Mesenteric fat pad (tissue), 1 donor: ENCODE data around the gene CHADL. TPM values are rescaled to one million over a fixed set of nuclear protein-coding genes. Genes with fewer than 3 reads are reported as not detected.

Experiments used
- DNase-seq: peaks from one replicate; pipeline ENCODE4 v3.0.0-alpha.2; 2020; ENCODE audit warnings: low spot score
- total RNA-seq: library from RNA; stranded (reverse); fragmentation: NEBNext Ultra II Directional; extraction: Animal tissue kit (Norgen Biotek cat#: 25700); gene quantifications from one replicate; pipeline ENCODE4 v1.2.1, GENCODE V29; 2021
- donor health status: DM: yes; HTN: yes; CAD: no.

CHADL gene
- total RNA-seq, 1 donor from 2014 or later: 2.9 TPM

DNA sequence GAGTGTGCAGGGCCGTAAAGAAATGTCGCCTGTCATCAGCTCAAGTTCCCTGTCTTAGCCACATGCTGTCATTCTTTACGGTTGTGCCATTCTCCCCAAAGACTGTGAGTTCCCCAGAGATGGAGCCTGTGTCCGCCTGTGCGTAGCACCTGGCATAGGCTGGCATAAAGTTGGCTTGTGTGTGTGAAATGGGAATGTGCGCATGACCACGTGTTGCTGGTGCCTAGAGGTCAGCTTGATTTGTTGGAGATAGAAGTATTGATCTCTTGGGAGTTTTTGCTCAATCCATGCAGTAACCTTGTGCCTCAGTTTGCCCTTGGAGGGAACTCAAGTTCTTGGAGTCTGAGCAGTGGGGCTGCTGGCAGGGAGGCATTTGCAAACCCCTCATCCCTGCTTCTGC is 9.4 kb downstream of the CHADL start:
- no peak for DNase-seq

DNA sequence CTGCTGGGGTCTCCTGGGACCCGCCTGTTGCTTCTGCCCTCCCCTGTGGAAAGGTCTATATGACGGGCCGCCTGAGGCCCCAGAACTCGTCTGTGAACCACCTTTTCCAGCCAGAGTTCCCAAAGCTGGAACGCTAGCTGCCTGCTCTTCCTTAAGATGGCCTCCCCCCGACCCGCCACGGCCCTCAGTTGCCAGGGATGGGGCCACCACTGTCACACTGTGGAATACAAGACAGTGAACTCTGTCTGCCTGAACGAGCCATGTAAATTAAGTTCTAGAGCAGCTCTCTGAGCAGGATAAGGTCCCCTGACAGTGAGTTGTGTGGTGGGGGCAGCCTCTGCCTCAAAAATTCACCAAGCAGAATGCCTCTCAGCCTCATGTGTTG is 10.3 kb downstream of the CHADL start:
- no peak for DNase-seq

DNA sequence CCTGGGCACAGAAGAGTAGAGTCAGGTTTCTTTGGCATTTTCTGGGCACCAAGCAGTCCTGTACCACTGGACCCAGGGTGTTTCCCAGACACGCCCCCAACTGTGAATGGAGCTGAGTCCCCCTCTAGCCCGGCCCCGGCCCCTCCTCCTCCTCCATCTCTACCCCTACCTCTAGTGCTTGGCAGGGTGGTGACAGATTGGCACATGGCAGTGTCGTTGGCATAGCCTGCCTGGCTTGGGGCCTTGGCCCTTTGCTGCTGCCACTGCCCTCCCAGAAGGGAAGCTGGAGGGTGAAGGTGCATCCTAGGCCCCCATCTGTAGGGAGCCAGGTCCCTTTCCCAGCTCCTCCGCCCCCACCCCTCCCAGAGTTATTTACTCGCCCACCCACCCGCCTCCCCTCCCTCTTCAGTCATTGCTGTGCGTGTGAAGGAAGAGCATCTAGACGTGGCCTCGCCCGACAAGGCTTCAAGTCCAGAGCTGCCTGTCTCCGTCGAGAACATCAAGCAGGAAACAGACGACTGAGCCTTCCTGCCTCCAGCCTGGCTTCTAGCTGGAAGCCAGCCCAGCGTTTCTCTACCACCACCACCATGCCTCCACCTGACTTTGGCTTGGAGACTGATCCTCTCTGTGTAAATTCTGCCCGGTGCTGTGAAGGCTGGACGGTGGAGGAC is 10.9 kb downstream of the CHADL start:
- no peak for DNase-seq

DNA sequence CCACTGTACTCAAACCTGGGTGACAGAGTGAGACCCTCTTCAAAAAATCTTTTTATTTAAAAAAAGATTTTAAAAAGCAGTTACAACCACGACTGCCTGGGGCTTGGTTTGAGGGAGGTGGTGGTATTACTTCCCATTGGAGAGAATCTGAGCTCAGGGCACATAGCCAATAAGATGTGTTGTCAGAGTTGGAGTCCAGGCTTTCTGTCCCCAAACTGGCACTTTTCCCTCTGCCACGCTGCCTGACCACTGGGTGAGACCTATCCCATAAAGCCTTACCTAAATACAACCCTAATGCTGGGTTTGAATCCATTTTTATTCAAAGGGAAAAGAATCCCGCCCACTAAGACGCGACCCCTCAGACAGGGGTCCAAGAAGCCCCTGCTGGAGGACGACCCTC is 11.5 kb downstream of the CHADL start:
- DNase-seq: no peak

DNA sequence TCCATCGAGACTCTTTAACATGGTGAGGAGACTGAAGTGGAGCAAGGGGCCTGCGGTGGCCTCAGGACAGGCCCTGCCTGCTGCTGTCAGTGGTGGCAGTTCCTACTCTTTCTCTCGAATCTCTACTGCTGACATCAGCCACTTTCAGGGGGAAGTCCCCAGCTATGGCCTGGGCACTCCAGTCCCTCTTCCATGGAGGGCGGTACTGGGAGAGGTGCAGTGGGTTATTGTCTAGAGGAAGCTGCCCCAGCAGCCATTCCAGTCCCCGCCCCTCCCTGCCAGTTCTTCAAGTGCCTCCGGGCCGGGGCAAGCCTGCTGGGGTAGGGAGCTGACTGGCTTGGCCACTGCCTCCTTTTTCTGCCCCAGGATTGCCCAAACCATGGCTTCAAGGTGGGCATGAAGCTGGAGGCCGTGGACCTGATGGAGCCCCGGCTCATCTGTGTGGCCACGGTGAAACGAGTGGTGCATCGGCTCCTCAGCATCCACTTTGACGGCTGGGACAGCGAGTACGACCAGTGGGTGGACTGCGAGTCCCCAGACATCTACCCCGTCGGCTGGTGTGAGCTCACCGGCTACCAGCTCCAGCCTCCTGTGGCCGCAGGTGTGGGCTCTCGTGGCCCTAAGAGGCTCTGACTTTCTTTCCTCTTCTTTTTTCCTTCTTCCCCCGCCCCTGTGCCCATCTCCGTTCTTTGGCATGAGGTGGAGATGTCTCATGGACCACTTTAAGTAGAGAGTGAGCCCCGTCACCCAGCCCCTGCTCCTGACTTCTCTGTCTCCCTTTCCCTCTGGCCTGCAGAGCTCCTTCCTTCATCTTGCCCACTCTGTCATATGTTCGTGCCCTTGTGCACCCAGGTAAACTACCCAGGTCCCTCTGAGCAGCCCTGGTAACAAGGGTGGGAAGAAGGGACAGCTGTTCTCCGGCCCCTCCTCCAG is 13.7 kb downstream of the CHADL start:
- DNase-seq: no peak

DNA sequence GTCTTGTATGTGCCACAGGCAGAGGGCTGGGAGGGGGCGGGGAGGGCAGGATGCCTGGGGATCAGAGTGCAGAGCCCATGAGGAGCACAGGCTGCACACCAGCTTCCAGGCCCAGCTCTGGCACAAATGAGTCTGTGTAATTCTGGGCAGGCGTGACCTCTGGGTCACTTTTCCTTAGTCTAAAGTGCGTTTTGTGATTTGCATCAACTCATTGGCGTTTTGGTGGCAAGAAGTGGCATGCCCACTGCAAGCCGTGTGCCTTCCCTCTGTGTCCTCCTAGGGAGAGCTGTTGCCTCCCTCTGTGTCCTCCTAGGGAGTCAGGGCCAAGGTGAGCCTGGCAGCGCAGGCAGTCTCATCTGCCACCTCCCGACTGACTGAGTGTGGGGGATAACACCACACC is 17.2 kb downstream of the CHADL start:
- DNase-seq: no peak

DNA sequence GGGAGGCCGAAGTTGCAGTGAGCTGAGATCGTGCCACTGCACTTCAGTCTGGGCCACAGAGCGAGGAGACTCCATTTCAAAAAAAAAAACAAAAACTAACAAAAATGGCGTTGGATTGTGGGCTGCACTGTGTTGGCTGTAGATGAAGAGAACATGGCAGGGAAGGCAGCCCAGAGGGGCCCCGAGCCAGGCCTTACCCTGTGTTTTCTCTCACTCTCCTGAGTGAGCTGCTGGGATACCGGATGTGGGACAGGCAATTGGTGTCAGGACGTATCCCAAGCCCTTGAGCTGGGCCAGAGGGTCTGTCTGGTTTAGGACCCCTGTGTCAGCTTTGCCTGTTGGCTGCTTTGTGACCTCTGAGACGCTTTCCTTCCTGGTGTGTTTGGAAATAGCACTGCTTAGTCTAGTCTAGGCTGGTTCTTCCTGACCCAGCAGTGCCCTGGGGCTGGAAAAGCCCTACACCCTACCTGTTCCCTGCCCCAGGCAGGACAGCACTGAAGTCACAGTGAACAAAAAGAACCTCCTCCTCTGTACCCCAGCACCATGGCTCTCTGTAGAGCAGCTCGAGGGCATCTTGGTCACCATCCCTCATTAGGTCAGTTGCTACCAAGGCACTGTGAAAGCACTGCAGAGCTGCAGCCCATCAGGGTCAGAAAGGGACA is 17.8 kb downstream of the CHADL start:
- no peak for DNase-seq

DNA sequence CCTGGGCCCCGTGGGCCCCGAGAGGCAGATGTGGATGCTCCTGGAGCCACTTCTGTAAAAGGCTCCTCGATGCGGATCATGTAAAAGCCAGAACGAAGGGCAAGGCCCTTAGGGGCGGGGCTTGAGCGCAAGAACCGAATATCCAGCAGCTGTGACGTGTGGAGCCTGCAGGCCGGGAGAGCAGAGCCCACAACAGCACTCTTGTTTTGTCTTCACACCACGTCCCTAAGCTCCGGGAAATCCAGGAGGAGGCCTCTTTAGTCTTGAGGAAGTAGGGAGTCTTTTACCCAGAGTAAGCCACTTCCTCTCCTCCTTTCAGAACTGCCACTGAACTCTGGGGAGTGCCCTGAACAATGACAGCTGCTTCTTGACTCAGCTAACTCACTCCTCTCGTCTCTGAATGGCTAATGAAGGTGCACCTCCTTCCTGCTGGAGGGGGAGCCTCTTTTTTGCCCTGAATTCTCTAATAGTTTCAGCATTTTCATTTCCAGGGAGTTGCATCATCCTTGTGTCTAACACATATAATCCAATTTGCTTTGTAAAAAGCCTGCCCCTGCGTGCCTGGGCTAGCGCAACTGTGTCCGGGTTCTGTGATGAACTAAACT is 23.1 kb downstream of the CHADL start:
- DNase-seq: no peak

DNA sequence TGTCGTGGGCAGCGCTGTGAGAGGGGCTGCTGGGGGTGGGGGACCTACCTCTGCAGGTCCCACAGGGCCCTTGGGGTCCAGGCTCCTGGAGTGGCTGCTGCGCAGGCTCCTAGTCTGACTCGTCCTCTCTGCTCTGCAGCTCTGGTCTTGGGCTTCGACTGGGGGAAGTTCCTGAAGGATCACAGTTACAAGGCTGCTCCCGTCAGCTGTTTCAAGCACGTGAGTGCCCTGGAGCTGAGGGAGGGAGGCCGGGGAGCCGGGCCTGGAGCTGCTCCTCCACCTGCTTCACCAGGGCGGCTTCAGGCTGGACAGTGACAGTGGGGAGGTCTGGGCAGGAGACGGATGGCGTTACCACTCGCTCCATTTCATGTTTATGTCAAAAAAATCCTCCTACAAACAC is 23.7 kb downstream of the CHADL start:
- no peak for DNase-seq

DNA sequence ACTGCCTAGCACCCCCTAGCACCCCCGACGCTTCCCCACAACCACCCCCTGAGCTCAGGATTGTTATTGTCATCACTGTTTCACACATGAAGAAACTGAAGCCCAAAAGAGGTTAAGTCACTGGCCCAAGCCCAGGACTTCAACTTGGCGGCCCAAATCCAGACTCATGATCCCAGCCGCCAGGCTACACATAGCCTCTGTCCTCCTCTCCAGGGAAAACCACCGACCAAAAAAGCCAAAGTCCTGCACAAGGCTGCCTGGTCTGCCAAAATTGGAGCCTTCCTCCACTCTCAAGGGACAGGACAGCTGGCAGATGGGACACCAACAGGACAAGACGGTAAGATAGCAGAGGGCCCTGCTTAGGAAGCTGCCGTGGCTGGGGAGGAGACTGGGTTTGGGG is 24.8 kb downstream of the CHADL start:
- no peak for DNase-seq

DNA sequence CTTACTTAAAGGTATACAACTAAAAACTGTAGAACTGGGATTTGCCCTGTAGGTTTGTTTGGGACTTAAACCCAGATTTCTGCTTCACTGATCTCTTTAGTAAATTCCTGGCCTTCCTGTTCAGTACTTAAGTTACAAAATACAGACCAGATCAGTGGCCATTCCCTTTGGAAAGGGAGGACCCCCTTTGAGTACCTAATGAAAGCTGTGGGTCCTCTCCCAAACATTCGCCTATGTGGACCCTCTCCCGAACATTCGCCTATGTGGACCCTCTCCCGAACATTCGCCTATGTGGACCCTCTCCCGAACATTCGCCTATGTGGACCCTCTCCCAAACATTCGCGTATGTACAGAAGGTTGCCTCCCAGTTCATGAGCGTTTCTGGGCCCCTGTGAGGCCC is 25.3 kb downstream of the CHADL start:
- DNase-seq: no peak

DNA sequence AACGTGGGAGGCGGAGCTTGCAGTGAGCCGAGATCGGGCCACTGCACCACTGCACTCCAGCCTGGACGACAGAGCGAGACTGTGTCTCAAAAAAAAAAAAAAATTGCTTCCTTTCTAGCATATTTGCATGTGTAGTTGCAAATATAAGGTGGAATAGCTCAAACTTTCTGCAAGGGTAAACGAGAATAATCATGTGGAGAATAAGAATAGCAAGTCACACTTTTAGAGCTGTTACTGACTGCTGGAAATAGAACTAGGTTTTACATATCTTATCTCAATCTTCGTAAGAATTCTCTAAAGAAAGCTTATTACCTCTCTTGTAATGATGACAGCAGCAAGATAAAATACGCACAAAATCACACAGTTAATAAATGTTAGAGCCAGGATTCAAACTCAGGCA is 34.0 kb downstream of the CHADL start:
- DNase-seq: no peak

DNA sequence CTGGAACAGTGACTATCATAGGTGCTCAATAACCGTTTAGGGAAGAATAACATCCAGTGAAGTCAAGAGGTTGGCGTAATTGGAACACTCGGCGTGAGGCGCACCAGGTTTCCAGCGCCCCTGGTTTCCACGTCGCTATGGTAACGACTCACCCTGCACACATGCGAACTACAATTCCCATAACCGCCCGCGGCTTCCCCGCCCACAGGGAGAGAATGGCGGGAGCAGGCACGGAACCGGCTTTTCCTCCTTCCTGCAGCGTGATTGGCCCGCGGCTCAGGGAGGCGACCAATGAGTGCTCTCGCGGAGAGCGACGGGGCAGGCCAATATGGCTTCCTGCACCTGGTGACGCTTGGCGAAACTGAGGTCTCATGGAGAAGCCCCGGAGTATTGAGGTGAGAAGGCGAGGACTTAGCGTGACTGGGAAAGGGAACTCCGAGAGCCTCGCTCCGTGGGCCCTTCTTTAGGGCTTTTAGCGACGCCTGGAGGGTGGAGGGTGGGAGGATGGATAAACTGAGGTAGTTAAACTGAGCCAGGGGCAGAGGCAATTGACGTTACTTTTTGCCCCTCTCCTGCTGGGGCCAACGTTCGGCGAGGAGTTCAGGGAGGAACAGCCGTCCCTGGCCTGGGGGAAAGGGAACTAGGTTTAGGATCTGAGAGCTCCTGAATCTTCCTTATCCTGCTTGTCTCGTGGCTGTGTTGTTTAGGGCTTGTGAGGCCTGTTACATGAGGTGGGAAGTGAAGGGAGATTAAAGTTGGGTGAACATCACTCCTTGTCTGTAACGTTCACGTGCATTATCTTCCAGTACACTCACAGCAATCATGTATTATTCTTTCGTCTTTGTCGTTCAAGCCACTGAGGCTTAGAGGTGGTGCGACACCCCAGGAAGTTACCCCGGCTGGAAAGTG is 35.5 kb downstream of the CHADL start, which contains the start of gene L3MBTL2:
Gene L3MBTL2, plus strand, starts transcription at position 321 of the 909 bp plus-strand sequence. Its CDS starts 51 bp downstream, at position 372.
- DNase-seq: peak; percentile 98

DNA sequence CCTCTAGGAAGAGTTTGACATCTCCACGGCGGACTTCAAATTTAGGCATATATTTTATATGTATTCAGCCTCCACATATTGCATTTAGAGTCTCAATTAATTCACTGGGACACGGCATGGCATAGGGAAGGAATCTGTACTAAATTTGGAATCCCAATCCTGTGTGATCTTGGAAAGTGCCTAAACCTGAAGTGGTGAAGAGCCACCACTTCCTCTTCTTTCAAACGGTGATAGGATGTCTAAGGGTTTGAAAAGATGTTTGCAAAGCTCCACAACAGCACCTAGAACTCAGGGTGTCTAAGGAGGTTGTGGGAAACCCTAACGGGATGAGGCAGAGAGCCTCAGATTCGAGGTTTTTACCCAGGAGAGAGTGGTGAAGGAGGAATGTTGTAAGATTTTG is 36.7 kb downstream of the CHADL start:
- DNase-seq: no peak

DNA sequence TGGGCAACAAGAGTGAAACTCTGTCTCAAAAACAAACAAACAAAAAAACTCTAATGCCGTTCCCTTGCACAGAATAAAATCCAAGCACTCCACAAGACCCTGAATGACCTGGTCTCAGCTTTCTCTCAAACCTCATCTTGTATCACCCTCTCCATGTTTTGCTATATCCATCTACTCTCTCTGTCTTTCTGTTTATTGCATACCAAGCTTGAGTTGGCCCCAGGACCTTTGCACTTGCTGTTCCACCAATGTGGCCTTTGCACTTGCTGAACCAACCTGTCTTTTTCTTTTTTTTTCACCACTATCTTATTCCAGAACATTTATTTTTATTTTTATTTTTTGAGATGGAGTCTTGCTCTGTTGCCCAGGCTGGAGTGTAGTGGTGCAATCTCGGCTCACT is 37.6 kb downstream of the CHADL start:
- no peak for DNase-seq

DNA sequence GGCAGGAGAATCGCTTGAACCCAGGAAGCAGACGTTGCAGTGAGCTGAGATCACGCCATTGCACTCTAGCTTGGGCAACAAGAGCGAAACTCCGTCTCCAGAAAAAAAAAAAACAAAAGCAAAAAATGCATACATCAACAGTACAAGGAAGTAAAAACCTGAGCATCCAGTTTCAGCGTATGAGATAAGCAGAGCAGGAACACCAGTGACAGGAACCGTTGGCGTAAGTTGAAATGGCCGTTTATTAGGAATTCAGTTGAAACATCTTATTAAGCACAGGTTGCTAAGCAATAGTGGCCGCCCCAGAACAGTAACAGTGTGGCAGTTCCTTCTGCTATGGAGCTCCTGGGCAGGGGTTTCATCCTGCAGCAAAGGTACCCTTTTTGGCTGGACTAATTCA is 39.6 kb downstream of the CHADL start:
- DNase-seq: no peak

DNA sequence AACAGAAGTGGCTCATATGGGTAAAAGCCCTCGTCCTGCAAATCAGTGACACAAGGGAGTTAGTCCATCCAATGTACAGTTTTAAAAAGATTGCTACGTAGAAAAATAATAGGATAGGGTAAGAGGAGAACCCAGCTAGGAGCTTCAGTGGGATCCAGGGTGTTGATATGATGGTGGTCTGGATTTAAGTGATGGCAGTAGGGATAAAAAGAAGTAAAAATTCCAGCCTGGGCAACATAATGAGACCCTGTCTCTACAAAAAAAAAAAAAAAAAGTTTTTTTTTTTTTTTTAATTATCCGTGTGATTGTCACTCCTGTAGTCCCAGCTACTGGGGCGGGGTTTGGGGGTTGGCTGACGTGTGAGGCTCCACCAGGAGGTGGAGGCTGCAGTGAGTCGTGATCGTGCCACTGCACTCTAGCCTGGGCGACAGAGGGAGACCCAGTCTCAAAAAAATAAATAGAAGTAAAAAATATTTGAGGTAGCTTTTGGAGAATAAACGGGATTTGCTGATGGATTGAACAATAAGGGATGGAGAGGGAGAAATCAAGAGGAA is 42.6 kb downstream of the CHADL start:
- DNase-seq: no peak

DNA sequence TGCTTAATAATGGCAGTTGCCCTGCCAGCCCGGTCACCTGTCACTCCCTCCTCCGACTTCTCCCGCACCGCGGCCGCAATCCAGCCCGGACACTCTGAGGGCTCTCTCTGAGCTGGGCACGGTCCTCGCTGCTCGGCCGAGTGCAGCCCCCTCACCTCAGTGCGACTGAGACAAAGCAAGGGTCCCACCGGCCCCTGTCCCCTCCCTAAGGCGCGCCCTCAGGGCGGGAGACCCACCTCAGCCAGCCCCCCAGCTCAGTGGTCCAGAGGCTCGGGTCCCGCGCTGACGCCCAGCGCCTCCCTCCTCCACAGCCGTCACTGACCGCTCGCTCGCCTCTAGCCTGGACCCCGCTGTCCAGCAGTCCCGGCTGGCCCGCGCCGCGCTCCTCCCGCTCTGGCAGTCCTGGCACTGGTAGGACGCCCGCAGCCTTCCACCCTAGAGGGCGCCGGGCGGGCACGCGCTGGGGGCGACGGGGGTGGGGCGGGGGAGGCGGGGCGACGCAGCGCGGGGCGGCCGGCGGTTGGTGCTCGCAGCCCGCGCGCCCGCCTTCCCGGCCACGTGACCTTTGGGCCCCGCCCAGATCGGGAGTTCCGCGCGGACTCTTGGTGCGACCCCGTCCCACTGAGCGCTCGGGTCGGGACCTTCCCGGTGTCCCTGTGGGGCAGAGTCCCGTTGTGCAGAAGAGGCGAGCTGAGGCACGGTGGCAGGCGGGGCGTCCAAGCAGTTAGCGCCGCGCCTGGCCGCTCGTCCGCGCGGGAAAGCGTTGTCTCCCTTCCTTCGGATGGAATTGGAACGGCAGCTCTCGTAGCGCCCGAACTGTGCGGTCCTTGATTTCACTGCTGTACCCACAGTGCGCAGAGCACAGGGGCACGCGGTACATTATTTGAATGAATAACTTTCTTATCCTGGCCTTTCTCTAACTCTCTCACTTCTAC is 43.4 kb downstream of the CHADL start:
- DNase-seq: peak; percentile 93

DNA sequence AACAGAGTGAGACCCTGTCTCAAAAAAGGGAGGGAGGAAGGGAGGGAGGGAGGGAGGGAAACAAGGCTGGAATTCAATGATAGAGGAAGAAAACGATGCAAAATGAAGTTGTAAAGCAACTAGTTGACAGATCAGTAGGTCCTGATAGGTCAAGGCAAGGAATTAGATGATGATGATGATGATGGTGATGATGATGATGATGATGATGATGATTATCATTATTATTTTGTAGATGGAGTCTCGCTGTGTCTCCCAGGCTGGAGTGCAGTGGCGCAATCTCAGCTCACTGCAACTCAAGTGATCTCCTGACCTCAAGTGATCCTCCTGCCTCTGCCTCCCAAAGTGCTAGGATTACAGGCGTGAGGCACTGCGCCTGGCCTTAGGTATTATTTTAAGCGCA is 46.9 kb downstream of the CHADL start:
- no peak for DNase-seq
